NT2/D1 (cell line): Measurements from ENCODE around the gene SCN8A.

ENCODE experiments used
- SUZ12 ChIP-seq: IDR thresholded peaks from 2 replicates; pipeline ENCODE4 v1.6.1; 2011; ENCODE audit not compliant: insufficient read length, insufficient read depth; ENCODE audit errors: extremely low read depth
- YY1 ChIP-seq: IDR thresholded peaks from 2 replicates; pipeline ENCODE4 v1.6.1; 2011; ENCODE audit not compliant: insufficient read length, insufficient read depth
- ZNF274 ChIP-seq: IDR thresholded peaks from 2 replicates; pipeline ENCODE4 v1.6.1; 2011; ENCODE audit warnings: mild to moderate bottlenecking, low read depth, low read length

DNA sequence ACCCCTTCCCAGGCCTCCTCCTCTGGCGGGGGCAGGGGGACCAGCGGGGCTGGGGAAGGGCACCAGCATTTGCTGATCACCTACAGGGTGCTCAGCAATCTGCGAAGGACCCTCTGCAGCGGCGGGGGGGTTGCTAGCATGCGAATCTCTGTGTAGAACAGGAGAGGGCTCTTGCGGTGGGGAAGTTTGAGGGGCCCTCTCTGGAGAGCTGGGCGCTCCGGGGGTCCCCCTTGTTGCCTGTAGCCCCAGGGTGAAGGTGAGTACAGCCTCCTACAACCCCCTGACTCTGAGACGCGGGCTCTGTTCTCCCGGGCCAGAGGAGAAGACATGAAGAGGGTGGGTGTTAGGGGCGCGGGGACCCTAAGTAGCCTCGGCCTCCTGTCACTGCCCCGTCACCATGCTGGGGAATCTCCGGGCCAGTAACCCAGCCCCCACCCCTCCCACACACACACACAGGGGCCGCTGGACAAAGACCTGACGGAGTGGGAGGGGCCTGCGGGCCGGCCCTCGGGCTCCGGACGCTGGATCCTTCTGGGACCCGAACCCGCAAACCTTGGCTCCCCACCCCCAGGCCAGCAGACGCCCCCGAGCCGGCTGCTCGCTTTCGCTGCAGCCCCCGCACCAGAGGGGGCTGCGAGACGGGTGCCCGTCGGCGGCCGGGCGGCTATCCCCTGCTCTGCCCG lies 256.8 kb downstream of the SCN8A start:
- TF ChIP-seq ZNF274, result no peak
- TF ChIP-seq YY1, result no peak
- TF ChIP-seq SUZ12, result no peak
